ENCODE data around the gene U2AF1L4. TPM values are rescaled to one million over a fixed set of nuclear protein-coding genes. Genes with fewer than 3 reads are reported as not detected.

U2AF1L4 gene
- total and polyA plus RNA-seq, 2 experiments from 2014 or later = 30.3 to 61.7 TPM

DNA sequence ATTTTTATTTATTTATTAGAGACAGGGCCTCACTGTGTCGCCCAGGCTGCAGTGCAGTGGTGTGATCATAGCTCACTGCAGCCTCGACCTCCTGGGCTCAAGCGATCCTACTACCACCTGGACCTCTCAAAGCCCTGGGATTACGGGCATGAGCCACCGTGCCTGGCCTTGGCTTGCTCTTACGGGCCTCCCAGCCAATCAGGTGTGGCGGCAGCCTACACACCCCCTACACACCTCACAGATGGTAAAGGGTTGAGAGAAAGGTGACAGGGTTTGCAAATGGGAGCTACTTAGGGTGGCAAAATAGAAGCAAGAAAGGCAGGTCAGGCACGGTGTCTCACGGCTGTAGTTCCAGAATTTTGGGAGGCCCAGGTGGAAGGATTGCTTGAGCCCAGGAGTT lies 41.9 kb downstream of the U2AF1L4 start:
- Histone ChIP-seq H3K4me3 (no peak overlapping the region), H3K9me3 (ENCODE audit: low read depth) (no peaks in the 10 kb centered on the region), H3K4me1 (ENCODE audit: low read depth) (no peaks in the 10 kb centered on the region), H3K27me3 (no peaks in the 10 kb centered on the region), H3K27ac (no peak overlapping the region), H3K36me3 (no peaks in the 10 kb centered on the region)
- TF ChIP-seq, protein P1, sequence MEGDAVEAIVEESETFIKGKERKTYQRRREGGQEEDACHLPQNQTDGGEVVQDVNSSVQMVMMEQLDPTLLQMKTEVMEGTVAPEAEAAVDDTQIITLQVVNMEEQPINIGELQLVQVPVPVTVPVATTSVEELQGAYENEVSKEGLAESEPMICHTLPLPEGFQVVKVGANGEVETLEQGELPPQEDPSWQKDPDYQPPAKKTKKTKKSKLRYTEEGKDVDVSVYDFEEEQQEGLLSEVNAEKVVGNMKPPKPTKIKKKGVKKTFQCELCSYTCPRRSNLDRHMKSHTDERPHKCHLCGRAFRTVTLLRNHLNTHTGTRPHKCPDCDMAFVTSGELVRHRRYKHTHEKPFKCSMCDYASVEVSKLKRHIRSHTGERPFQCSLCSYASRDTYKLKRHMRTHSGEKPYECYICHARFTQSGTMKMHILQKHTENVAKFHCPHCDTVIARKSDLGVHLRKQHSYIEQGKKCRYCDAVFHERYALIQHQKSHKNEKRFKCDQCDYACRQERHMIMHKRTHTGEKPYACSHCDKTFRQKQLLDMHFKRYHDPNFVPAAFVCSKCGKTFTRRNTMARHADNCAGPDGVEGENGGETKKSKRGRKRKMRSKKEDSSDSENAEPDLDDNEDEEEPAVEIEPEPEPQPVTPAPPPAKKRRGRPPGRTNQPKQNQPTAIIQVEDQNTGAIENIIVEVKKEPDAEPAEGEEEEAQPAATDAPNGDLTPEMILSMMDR (IDR thresholded peaks at IDR 0.05; ENCODE audit: low read depth, low read length) = no peak
- DNase-seq (ENCODE audit: low read depth in 1 of 2, low spot score in 1 of 2) = no peak

DNA sequence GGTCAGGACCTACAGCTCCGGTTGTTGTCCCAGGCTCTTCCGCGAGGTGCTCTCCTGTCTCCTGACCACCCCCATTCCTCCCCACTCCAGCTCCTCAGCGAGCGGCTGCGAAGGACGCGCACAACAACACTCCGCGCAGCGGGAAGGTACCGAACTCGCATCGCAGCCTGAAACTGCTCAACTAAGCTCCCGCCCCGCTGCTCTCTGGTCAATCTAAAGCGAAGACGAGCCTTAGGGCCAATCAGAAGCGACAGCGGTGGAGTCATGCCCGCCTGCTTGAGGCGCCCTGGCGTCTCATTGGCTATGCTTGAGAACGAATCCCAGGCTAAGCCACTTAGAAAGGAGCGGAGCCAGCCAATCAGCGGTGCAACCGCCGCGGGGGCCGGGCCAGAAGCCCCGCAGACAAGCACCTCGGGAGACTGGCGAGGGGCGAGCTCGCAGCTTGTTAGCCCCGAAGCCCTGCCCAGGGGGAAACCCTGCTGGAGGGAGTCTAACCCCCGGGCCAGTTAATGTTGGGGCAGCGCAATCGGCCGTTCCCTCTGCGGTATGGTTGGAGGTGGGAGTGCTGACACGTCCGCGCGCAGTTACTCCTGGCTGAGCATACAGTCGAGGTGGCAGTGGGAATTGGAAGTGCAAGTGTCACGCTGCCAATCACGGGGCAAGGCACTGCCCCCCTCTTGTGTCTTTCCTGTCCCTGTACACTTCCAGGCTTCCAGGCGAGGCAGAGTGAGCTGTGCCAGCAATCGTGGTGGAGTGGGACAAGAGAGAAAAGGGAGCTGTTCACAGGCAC lies 42.8 kb downstream of the U2AF1L4 start:
- no peaks in the 10 kb centered on the region for H3K9me3 ChIP-seq (ENCODE audit: low read depth)
- H3K36me3 ChIP-seq = no peaks in the 10 kb centered on the region
- H3K4me1 ChIP-seq (ENCODE audit: low read depth) = no peaks in the 10 kb centered on the region
- DNase-seq (ENCODE audit: low read depth in 1 of 2, low spot score in 1 of 2) = peak; percentile 97 to 98
- peak overlapping the region; percentile 53 for H3K4me3 ChIP-seq
- peak overlapping the region; percentile 53 for H3K27ac ChIP-seq
- no peaks in the 10 kb centered on the region for H3K27me3 ChIP-seq
- TF ChIP-seq, protein P1 (IDR thresholded peaks at IDR 0.05; ENCODE audit: low read depth, low read length) = no peak

DNA sequence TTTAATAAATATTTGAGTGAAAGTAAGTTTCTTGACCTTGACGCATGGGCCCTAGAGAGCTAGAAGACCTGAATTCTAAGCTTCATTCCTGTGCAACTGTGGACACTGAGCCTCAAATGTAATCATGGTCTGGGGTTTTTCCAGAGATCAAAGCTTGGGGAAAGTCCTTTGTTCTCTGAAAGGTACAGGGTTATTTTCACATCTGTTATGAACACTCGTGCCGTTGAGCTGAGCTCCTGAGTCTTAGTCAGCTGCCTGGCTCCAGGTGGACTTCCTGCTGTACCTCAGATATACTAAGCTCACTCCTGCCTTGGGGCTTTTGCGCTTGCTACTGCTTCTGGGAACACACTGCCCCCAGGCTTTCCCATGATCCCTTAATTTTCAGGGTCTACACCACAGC lies 48.4 kb downstream of the U2AF1L4 start:
- TF ChIP-seq, protein P1 (IDR thresholded peaks at IDR 0.05; ENCODE audit: low read depth, low read length) = no peak
- Histone ChIP-seq H3K4me1 (ENCODE audit: low read depth) (no peaks in the 10 kb centered on the region), H3K27ac (no peak overlapping the region), H3K9me3 (ENCODE audit: low read depth) (no peaks in the 10 kb centered on the region), H3K4me3 (no peak overlapping the region), H3K36me3 (no peaks in the 10 kb centered on the region), H3K27me3 (no peaks in the 10 kb centered on the region)
- no peak for DNase-seq (ENCODE audit: low read depth in 1 of 2, low spot score in 1 of 2)

DNA sequence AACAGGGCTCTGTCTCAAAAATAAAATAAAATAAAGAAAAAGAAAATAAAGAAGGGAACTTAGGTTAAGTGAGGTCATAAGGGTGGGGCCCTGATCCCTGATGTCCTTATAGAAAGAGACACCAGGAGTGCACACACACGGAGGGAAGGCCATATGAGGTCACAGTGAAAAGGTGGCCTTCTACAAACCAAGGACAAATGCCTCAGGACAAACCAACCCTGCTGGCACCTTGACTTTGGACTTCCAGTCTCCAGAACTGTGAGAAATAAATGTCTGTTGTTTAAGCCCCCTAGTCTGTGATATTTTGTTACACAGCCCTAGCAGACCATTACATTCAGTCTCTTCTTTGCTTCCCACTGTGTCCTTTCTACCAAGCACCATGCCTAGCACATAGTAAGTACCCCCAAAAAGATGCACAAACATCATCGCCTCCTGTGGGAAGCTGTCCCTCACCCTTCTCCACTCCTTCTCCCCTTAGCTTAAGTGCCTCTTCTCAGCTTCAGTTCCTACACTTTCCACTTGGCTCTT lies 49.3 kb downstream of the U2AF1L4 start:
- H3K27me3 ChIP-seq = no peaks in the 10 kb centered on the region
- no peak overlapping the region for H3K4me3 ChIP-seq
- no peaks in the 10 kb centered on the region for H3K36me3 ChIP-seq
- H3K27ac ChIP-seq = no peak overlapping the region
- no peaks in the 10 kb centered on the region for H3K4me1 ChIP-seq (ENCODE audit: low read depth)
- no peaks in the 10 kb centered on the region for H3K9me3 ChIP-seq (ENCODE audit: low read depth)
- TF ChIP-seq, protein P1 (IDR thresholded peaks at IDR 0.05; ENCODE audit: low read depth, low read length) = no peak
- DNase-seq (ENCODE audit: low read depth in 1 of 2, low spot score in 1 of 2) = no peak

DNA sequence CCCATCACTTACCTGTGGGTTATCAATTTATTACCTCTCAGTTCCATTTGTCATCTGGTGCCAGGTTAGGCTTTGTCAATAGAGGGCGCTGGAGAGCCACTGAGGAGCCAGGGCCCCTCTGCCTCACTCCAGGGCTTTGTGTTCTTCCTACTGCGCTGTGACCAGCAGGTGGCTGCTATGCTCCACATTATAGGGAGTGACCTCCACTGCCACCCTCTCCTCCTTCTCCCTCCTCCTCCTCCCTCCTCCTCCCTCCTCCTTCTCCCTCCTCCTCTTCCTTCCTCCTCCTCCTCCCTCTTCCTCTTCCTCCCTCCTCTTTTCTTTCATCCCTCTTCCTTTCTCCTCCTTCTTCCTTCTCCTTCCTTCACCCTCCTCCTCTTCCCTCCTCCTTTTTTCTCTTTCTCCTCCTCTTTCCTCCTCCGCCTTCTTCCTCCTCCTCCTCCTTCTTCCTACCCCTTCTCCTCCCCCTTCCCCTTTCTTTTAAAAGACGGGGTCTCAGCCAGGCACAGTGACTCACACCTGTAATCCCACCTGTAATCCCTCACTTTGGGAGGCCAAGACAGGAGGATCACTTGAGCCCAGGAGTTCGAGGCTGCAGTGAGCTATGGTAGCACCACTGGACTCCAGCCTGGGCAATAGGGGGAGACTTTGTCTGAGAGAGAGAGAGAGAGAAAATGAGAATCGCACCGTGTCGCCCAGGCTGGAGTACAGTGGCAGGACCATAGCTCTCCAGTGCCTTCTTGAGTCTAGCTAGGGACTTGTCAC lies 51.2 kb downstream of the U2AF1L4 start:
- Histone ChIP-seq H3K4me3 (no peak overlapping the region), H3K4me1 (ENCODE audit: low read depth) (no peaks in the 10 kb centered on the region), H3K27ac (no peak overlapping the region), H3K36me3 (no peaks in the 10 kb centered on the region), H3K27me3 (no peaks in the 10 kb centered on the region), H3K9me3 (ENCODE audit: low read depth) (no peaks in the 10 kb centered on the region)
- TF ChIP-seq, protein P1 (IDR thresholded peaks at IDR 0.05; ENCODE audit: low read depth, low read length) = peak; percentile 99
- peak; percentile 88 to 93 for DNase-seq (ENCODE audit: low read depth in 1 of 2, low spot score in 1 of 2)
